Measurements from ENCODE around the gene PKD2L1.
"Not testable (repeated sequence)": the region's sequence is repeated elsewhere in the genome, so short reads cannot be mapped to it uniquely, and the experiment has no call there.

The PKD2L1 gene

GRCh38 chr10:100330079-100330478 lies at the start of gene PKD2L1:
PKD2L1 (minus strand) TSS chr10:100330228; CDS start chr10:100330103, 125 bp downstream.
- ChIA-PET CTCF (interaction anchor here (1.1 to 7.5 kb wide), 12 partner anchors 9 to 548 kb away, joined by 3 to 70 read pairs (median 4); no protein-coding TSS in a partner anchor), POLR2A (no interaction called here)
- no peak for TF ChIP-seq CTCF (IDR thresholded peaks at IDR 0.05; ENCODE audit: control extremely low read depth, extremely low read depth, low read depth, missing control alignments)
- no peak for DNase-seq (ENCODE audit: extremely low spot score)

GRCh38 chr10:100377830-100378229 lies 47.8 kb upstream of the PKD2L1 start:
- peak; percentile 24 for DNase-seq (ENCODE audit: extremely low spot score)
- POLR2A ChIA-PET = interaction anchor here (0.6 kb wide), 2 partner anchors 127 to 134 kb away, joined by 3 to 8 read pairs; no protein-coding TSS in a partner anchor
- CTCF ChIA-PET = interaction anchor here (0.7 to 1.7 kb wide), 6 partner anchors 12 to 105 kb away, joined by 3 to 5 read pairs (median 3); no protein-coding TSS in a partner anchor
- TF ChIP-seq CTCF (IDR thresholded peaks at IDR 0.05; ENCODE audit: control extremely low read depth, extremely low read depth, low read depth, missing control alignments) = no peak

GRCh38 chr10:100376656-100377055 lies 46.6 kb upstream of the PKD2L1 start:
- CTCF ChIA-PET = not testable (repeated sequence)

GRCh38 chr10:100374677-100375353 lies 44.8 kb upstream of the PKD2L1 start:
- POLR2A ChIA-PET = interaction anchor here (0.5 kb wide), 1 partner anchor 162 kb away, joined by 3 read pairs; no protein-coding TSS in a partner anchor
- not testable (repeated sequence) for DNase-seq (ENCODE audit: extremely low spot score)
- CTCF ChIA-PET = interaction anchor here (1.1 to 2.6 kb wide), 5 partner anchors 29 to 88 kb away, joined by 3 to 9 read pairs (median 5); partner anchors contain the start of gene BLOC1S2

More at GRCh38 chr10:100376656-100377055, 46.6 kb upstream of the PKD2L1 start:
- DNase-seq (ENCODE audit: extremely low spot score); POLR2A ChIA-PET: not testable (repeated sequence)

GRCh38 chr10:100374200-100374655 lies 44.2 kb upstream of the PKD2L1 start:
- ChIA-PET POLR2A (interaction anchor here (0.5 to 1.2 kb wide), 2 partner anchors 89 to 162 kb away, joined by 3 read pairs; no protein-coding TSS in a partner anchor), CTCF (interaction anchor here (1.1 to 2.6 kb wide), 5 partner anchors 29 to 88 kb away, joined by 3 to 9 read pairs (median 5); partner anchors contain the start of genes BLOC1S2 and PKD2L1)

GRCh38 chr10:100373298-100374199 lies 43.5 kb upstream of the PKD2L1 start:
- no peak for TF ChIP-seq CTCF (IDR thresholded peaks at IDR 0.05; ENCODE audit: control extremely low read depth, extremely low read depth, low read depth, missing control alignments)
- DNase-seq (ENCODE audit: extremely low spot score) = peak; percentile 94
- ChIA-PET POLR2A (interaction anchor here (0.5 to 1.2 kb wide), 7 partner anchors 10 to 367 kb away, joined by 3 to 10 read pairs (median 3); no protein-coding TSS in a partner anchor), CTCF (interaction anchor here (1.0 to 2.6 kb wide), 9 partner anchors 16 to 109 kb away, joined by 3 to 9 read pairs (median 4); partner anchors contain the start of genes BLOC1S2 and PKD2L1)

More at GRCh38 chr10:100374200-100374655, 44.2 kb upstream of the PKD2L1 start:
- no peak for TF ChIP-seq CTCF (IDR thresholded peaks at IDR 0.05; ENCODE audit: control extremely low read depth, extremely low read depth, low read depth, missing control alignments)
- peak; percentile 9 for DNase-seq (ENCODE audit: extremely low spot score)
